ENCODE data around the gene RYK. TPM values are rescaled to one million over a fixed set of nuclear protein-coding genes. Genes with fewer than 3 reads are reported as not detected.

RYK gene
- polyA plus RNA-seq, 2 of the 4 experiments (the other 2 are of a cell fraction), result 28.4 to 41.9 TPM

- Histone ChIP-seq H3K4me1 (peaks cover 5% of the 10 kb centered on the region; the same call in 2 of the 3 replicates), H3K4me3 (no peak overlapping the region), H3K4me2 (no peak overlapping the region), H3K9me3 (no peaks in the 10 kb centered on the region), H3K27ac (no peak overlapping the region)
- ATAC-seq (no peak), DNase-seq (ENCODE audit: low read depth in 1 of 2, low spot score in 1 of 2) (no peak), FAIRE-seq (no peak)
- TF ChIP-seq GATA3 (IDR thresholded peaks at IDR 0.05; ENCODE audit: borderline replicate concordance) (no peak), RARB (CRISPR knock-in tag; IDR thresholded peaks at IDR 0.05) (no peak), JUN (IDR thresholded peaks at IDR 0.05) (no peak), ZFP36 (IDR thresholded peaks at IDR 0.05; ENCODE audit: borderline replicate concordance, partially characterized antibody) (no peak)
- CTCF ChIA-PET, result interaction anchor here (0.6 to 4.5 kb wide), 5 partner anchors 10 to 32 kb away, joined by 3 to 32 read pairs (median 3); no protein-coding TSS in a partner anchor
- WGBS (ENCODE audit: missing lambda C conversion rate), result 87% methylated on average over 2 of the region's 2 CpGs
- POLR2A ChIA-PET, result no interaction called here
Observed at GRCh38 chr3:134222835-134223234, 27.8 kb downstream of the RYK start.

GRCh38 chr3:134216851-134217250 is 33.8 kb downstream of the RYK start:
- DNase-seq (ENCODE audit: low read depth in 1 of 2, low spot score in 1 of 2), result no peak
- ChIA-PET POLR2A (interaction anchor here (0.7 kb wide), 1 partner anchor 535 kb away, joined by 5 read pairs; no protein-coding TSS in a partner anchor), CTCF (interaction anchor here (1.1 to 1.6 kb wide), 2 partner anchors 23 to 257 kb away, joined by 4 read pairs; no protein-coding TSS in a partner anchor)
- FAIRE-seq, result no peak
- TF ChIP-seq ATOH8 (CRISPR knock-in tag; IDR thresholded peaks at IDR 0.05; ENCODE audit: low read depth) (no peak), ZSCAN20 (CRISPR knock-in tag; IDR thresholded peaks at IDR 0.05) (no peak), ESRRA (IDR thresholded peaks at IDR 0.05; ENCODE audit: borderline replicate concordance, low read length) (no peak), BHLHE40 (IDR thresholded peaks at IDR 0.05; ENCODE audit: low read depth, low read length) (no peak), JUN (IDR thresholded peaks at IDR 0.05) (no peak), NFE2L2 (conservative IDR thresholded peaks at IDR 0.05; ENCODE audit: low read length) (no peak), TP53 (CRISPR knock-in tag; IDR thresholded peaks at IDR 0.05) (no peak)
- Histone ChIP-seq H3K4me1 (peaks cover 3% of the 10 kb centered on the region; the same call in 1 of the 3 replicates), H3K4me2 (no peak overlapping the region), H3K9me3 (no peaks in the 10 kb centered on the region), H3K4me3 (no peak overlapping the region), H3K27ac (no peak overlapping the region)
- 89% methylated on average over 4 of the region's 4 CpGs for WGBS (ENCODE audit: missing lambda C conversion rate)
- no peak for ATAC-seq

- FAIRE-seq (no peak), DNase-seq (ENCODE audit: low read depth in 1 of 2, low spot score in 1 of 2) (no peak), ATAC-seq (no peak)
- H3K4me2 ChIP-seq, result no peak overlapping the region
- no peak for TF ChIP-seq HOXB13 (CRISPR knock-in tag; IDR thresholded peaks at IDR 0.05; ENCODE audit: low read depth)
- no peak for TF ChIP-seq TP53 (CRISPR knock-in tag; IDR thresholded peaks at IDR 0.05)
- no peak for TF ChIP-seq ESRRA (IDR thresholded peaks at IDR 0.05; ENCODE audit: borderline replicate concordance, low read length)
- TF ChIP-seq POLR2A (IDR thresholded peaks at IDR 0.05; ENCODE audit: low read length), result no peak
- no peak for TF ChIP-seq FOSB (CRISPR knock-in tag; IDR thresholded peaks at IDR 0.05)
- no peak for TF ChIP-seq HMGXB4 (CRISPR knock-in tag; IDR thresholded peaks at IDR 0.05; ENCODE audit: borderline replicate concordance)
- no peak for TF ChIP-seq SREBF2 (IDR thresholded peaks at IDR 0.05)
- TF ChIP-seq HEYL (CRISPR knock-in tag; IDR thresholded peaks at IDR 0.05), result no peak
- no peak for TF ChIP-seq JUNB (IDR thresholded peaks at IDR 0.05)
- TF ChIP-seq HDAC2 (IDR thresholded peaks at IDR 0.05), result no peak
- TF ChIP-seq NR3C1 (IDR thresholded peaks at IDR 0.05), result no peak
- TF ChIP-seq MAZ (IDR thresholded peaks at IDR 0.05; ENCODE audit: borderline replicate concordance, low read depth, low read length), result no peak
- no peak for TF ChIP-seq CTCF (IDR thresholded peaks at IDR 0.05)
- no peak for TF ChIP-seq MAX (IDR thresholded peaks at IDR 0.05)
- no peak for TF ChIP-seq RAD21 (conservative IDR thresholded peaks at IDR 0.05 in 1 of 2, IDR thresholded peaks at IDR 0.05 in 1 of 2)
- TF ChIP-seq CBX8 (IDR thresholded peaks at IDR 0.05), result no peak
- H3K4me3 ChIP-seq, result no peak overlapping the region
- H3K27ac ChIP-seq, result no peak overlapping the region
- WGBS (ENCODE audit: missing lambda C conversion rate), result 95% methylated on average over 10 of the region's 10 CpGs
- POLR2A ChIA-PET, result interaction anchor here (0.7 kb wide), 1 partner anchor 534 kb away, joined by 5 read pairs; no protein-coding TSS in a partner anchor
- no peaks in the 10 kb centered on the region for H3K9me3 ChIP-seq
- CTCF ChIA-PET, result interaction anchor here (1.0 to 1.6 kb wide), 3 partner anchors 8 to 257 kb away, joined by 3 to 4 read pairs (median 4); no protein-coding TSS in a partner anchor
- peaks cover 3% of the 10 kb centered on the region; the same call in 1 of the 3 replicates for H3K4me1 ChIP-seq
Observed at GRCh38 chr3:134216191-134216764, 34.4 kb downstream of the RYK start.

Data from A549 (cell line).